GM13976 (cell line): ENCODE data around the gene ING3.

Experiments
- DNase-seq: peaks from one replicate; pipeline ENCODE4 v3.0.0; 2012; ENCODE audit warnings: low spot score
- in situ Hi-C: fragments of 300-500 bp; cut with MboI; formaldehyde crosslinking; loops from one replicate; pipeline ENCODE4 v1.12.0; 2022; ENCODE audit warnings: low sequenced_read_pairs, mixed read lengths, inconsistent platforms; ENCODE audit not compliant: unreplicated experiment
- TF ChIP-seq, protein P1 (sequence below): IDR thresholded peaks from 2 replicates; pipeline ENCODE4 v1.5.1; 2012; ENCODE audit warnings: borderline replicate concordance, mild to moderate bottlenecking; ENCODE audit not compliant: insufficient read depth; ENCODE audit errors: extremely low read depth, missing control alignments, control extremely low read depth

Gene ING3

DNA sequence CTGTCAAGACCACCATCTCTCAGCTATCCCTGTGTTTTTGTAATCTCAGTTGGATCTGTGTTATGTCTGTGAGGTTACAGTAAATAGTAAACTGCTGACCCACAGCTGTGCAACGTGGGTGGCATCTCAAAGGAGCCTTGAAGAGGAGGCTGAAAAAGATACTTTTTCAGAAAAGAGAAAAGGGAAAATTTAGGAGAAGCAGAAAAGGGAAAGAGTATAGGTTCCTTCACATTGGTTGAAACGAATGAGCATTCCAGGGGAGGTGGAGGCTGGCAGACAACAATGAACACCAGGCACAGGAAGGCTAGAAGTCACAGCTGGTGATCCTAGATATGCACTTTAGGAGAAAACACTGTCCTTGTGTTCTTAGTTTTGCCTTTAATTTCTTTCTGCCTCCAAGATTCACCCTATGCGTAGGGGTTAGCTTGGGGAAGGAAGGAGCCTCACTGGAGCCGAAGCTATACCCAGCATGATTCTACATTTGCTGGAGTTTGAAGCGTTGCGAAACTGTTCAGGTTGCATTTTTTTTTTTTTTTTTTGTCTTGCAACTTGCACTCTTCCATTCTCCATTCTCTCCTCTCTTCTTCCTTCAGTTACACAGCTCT lies 56.2 kb downstream of the ING3 start:
- no peak for DNase-seq
- in situ Hi-C loops, result no loop called here
- TF ChIP-seq, protein P1, sequence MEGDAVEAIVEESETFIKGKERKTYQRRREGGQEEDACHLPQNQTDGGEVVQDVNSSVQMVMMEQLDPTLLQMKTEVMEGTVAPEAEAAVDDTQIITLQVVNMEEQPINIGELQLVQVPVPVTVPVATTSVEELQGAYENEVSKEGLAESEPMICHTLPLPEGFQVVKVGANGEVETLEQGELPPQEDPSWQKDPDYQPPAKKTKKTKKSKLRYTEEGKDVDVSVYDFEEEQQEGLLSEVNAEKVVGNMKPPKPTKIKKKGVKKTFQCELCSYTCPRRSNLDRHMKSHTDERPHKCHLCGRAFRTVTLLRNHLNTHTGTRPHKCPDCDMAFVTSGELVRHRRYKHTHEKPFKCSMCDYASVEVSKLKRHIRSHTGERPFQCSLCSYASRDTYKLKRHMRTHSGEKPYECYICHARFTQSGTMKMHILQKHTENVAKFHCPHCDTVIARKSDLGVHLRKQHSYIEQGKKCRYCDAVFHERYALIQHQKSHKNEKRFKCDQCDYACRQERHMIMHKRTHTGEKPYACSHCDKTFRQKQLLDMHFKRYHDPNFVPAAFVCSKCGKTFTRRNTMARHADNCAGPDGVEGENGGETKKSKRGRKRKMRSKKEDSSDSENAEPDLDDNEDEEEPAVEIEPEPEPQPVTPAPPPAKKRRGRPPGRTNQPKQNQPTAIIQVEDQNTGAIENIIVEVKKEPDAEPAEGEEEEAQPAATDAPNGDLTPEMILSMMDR, result no peak

GRCh38 chr7:121008816-121009215 lies 58.2 kb downstream of the ING3 start:
- TF ChIP-seq, protein P1, result no peak
- DNase-seq, result no peak
- in situ Hi-C loops, result no loop called here

DNA sequence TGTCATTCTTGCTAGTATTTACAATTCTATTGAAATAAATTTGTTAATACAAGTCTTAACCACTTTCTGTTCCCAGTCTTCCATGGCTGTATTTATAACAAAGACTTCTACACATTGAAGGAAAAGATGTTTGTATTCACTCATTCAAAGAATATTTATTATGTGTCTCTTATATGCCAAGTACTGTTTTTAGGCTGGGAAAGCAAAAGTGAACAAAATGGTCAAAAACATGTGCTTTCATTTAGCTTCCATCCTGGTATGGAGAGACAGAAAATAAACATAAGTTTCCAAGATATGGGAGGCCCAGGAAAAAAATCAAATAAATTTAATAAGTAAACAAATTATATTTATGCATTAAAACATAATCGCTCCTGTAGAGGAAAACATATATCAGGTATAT lies 60.8 kb downstream of the ING3 start:
- in situ Hi-C loops, result no loop called here
- TF ChIP-seq, protein P1, result no peak
- DNase-seq, result no peak

- TF ChIP-seq, protein P1, result no peak
- in situ Hi-C loops, result no loop called here
- DNase-seq, result no peak
Measured at GRCh38 chr7:121012170-121012874, 61.7 kb downstream of the ING3 start.

GRCh38 chr7:121012919-121013318 lies 62.3 kb downstream of the ING3 start:
- TF ChIP-seq, protein P1, result no peak
- no peak for DNase-seq
- in situ Hi-C loops, result no loop called here

DNA sequence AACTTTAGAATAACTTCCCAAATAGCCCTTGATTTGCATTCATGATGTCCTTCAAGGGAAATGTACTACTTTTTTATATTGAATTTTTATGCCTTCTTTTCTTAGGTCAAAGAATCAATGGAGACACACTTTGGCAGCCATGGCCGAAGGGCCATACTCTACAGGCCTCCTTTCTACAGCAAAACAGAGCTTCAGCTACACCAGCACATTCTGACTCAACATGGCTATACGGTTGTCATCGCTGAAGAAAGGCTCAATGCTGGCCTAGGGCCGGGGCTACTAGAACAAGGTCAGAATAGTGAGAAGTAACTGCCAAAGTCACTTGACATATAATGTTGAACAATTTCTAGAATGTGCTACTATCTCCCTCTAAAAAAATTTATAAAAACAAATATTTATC lies 65.0 kb downstream of the ING3 start:
- DNase-seq, result no peak
- TF ChIP-seq, protein P1, result no peak
- in situ Hi-C loops, result no loop called here
